OCI-LY3 (cell line): ENCODE results near the gene CNTROB.

ENCODE experiments used
- CTCF ChIP-seq: fragments of 200-600, 300-600 bp; sonication (generic); IDR thresholded peaks from 2 replicates; pipeline ENCODE4 v1.5.1; 2014; ENCODE audit warnings: antibody characterized with exemption, low read length, low read depth
- EZH2phosphoT487 ChIP-seq: fragments of 200-600 bp; shearing (Covaris generic); IDR thresholded peaks from 2 replicates; pipeline ENCODE4 v1.6.1; 2018; ENCODE audit warnings: antibody characterized with exemption, mixed run types, low read depth

GRCh38 chr17:7897773-7898172, 34.2 kb upstream of the CNTROB start:
- TF ChIP-seq CTCF (no peak), EZH2phosphoT487 (no peak)
